Ramos (cell line): Measurements from ENCODE around the gene TRAF5.
"Not testable (repeated sequence)": the region's sequence is repeated elsewhere in the genome, so short reads cannot be mapped to it uniquely, and the experiment has no call there.

Experiments
- in situ Hi-C: fragments of 300-500 bp; cut with MboI; formaldehyde crosslinking; loops from one replicate; pipeline ENCODE4 v1.14.3; 2022; ENCODE audit warnings: low sequenced_read_pairs; ENCODE audit not compliant: unreplicated experiment

The TRAF5 gene

GRCh38 chr1:211415700-211416099, 89.1 kb downstream of the TRAF5 start:
- in situ Hi-C loops, result no loop called here

- in situ Hi-C loops, result not testable (repeated sequence)
Observed at GRCh38 chr1:211416246-211416627, 89.6 kb downstream of the TRAF5 start.

- in situ Hi-C loops, result not testable (repeated sequence)
Observed at GRCh38 chr1:211416628-211417323, 90.1 kb downstream of the TRAF5 start.

GRCh38 chr1:211420389-211420788, 93.8 kb downstream of the TRAF5 start:
- in situ Hi-C loops, result no loop called here

- in situ Hi-C loops, result no loop called here
Observed at GRCh38 chr1:211420845-211421454, 94.3 kb downstream of the TRAF5 start.

GRCh38 chr1:211424018-211424417, 97.4 kb downstream of the TRAF5 start:
- in situ Hi-C loops, result no loop called here
